ENCODE results near the gene ZNF692.

ZNF692 gene

GRCh38 chr1:248825909-248826760 lies 32.8 kb downstream of the ZNF692 start, which contains the start of gene SH3BP5L:
TSS of gene SH3BP5L (minus strand) at chr1:248825915. CDS start at chr1:248824935, 980 bp downstream.
- DNase-seq (ENCODE audit: low spot score) = peak; percentile 96
- in situ Hi-C loops (cut with MboI; ENCODE audit: low pct_unique_long_range_greater_than_20kb, low sequenced_read_pairs, unreplicated experiment) = no loop called here
- TF ChIP-seq CTCF (IDR thresholded peaks at IDR 0.05; ENCODE audit: extremely low read depth, insufficient read depth, missing control alignments) = peak; percentile 80

GRCh38 chr1:248825573-248825908 lies 33.3 kb downstream of the ZNF692 start:
- DNase-seq (ENCODE audit: low spot score) = no peak
- in situ Hi-C loops (cut with MboI; ENCODE audit: low pct_unique_long_range_greater_than_20kb, low sequenced_read_pairs, unreplicated experiment) = no loop called here
- TF ChIP-seq CTCF (IDR thresholded peaks at IDR 0.05; ENCODE audit: extremely low read depth, insufficient read depth, missing control alignments) = no peak

GRCh38 chr1:248825136-248825535 lies 33.7 kb downstream of the ZNF692 start:
- no peak for TF ChIP-seq CTCF (IDR thresholded peaks at IDR 0.05; ENCODE audit: extremely low read depth, insufficient read depth, missing control alignments)
- in situ Hi-C loops (cut with MboI; ENCODE audit: low pct_unique_long_range_greater_than_20kb, low sequenced_read_pairs, unreplicated experiment) = no loop called here
- no peak for DNase-seq (ENCODE audit: low spot score)

- in situ Hi-C loops (cut with MboI; ENCODE audit: low pct_unique_long_range_greater_than_20kb, low sequenced_read_pairs, unreplicated experiment) = no loop called here
- DNase-seq (ENCODE audit: low spot score) = no peak
- no peak for TF ChIP-seq CTCF (IDR thresholded peaks at IDR 0.05; ENCODE audit: extremely low read depth, insufficient read depth, missing control alignments)
Measured at GRCh38 chr1:248824701-248825100, 34.2 kb downstream of the ZNF692 start.

- in situ Hi-C loops (cut with MboI; ENCODE audit: low pct_unique_long_range_greater_than_20kb, low sequenced_read_pairs, unreplicated experiment) = no loop called here
- no peak for TF ChIP-seq CTCF (IDR thresholded peaks at IDR 0.05; ENCODE audit: extremely low read depth, insufficient read depth, missing control alignments)
- DNase-seq (ENCODE audit: low spot score) = no peak
Measured at GRCh38 chr1:248824301-248824700, 34.6 kb downstream of the ZNF692 start.

GRCh38 chr1:248823517-248824001 lies 35.3 kb downstream of the ZNF692 start:
- no peak for TF ChIP-seq CTCF (IDR thresholded peaks at IDR 0.05; ENCODE audit: extremely low read depth, insufficient read depth, missing control alignments)
- DNase-seq (ENCODE audit: low spot score) = no peak
- in situ Hi-C loops (cut with MboI; ENCODE audit: low pct_unique_long_range_greater_than_20kb, low sequenced_read_pairs, unreplicated experiment) = no loop called here
